Loucy (cell line): ENCODE measurements around the gene SRBD1.

Experiments used
- CTCF ChIP-seq: fragments of 200-600 bp; sonication (generic); conservative IDR thresholded peaks from 2 replicates; pipeline ENCODE4 v1.5.1; 2014; ENCODE audit warnings: mild to moderate bottlenecking, antibody characterized with exemption, low read length
- EZH2phosphoT487 ChIP-seq: fragments of 200-600 bp; IDR thresholded peaks from 2 replicates; pipeline ENCODE4 v1.6.1; 2018; ENCODE audit warnings: antibody characterized with exemption, mild to moderate bottlenecking, moderate library complexity, borderline replicate concordance

- no peak for TF ChIP-seq CTCF
- TF ChIP-seq EZH2phosphoT487 = no peak
Measured at GRCh38 chr2:45612285-45612684, 1.2 kb upstream of the SRBD1 start.
